Fibroblast of lung (primary cell): ENCODE measurements around the gene SBSN.

Source experiments
- EZH2 ChIP-seq: IDR thresholded peaks from 2 replicates; pipeline ENCODE4 v1.5.1; 2012; ENCODE audit warnings: low read length, control low read depth, mild to moderate bottlenecking; ENCODE audit errors: missing control alignments
- TF ChIP-seq, protein P1 (sequence below), 2 donors: IDR thresholded peaks in 1 of 2; conservative IDR thresholded peaks in 1 of 2; 1 replicate in 1 of 2; 2 replicates in 1 of 2; pipeline ENCODE4 v1.5.1; 2011 to 2012; ENCODE audit warnings: low read length in 2 of 2, control low read depth in 1 of 2, inconsistent platforms in 1 of 2, low read depth in 1 of 2, mild to moderate bottlenecking in 1 of 2

DNA sequence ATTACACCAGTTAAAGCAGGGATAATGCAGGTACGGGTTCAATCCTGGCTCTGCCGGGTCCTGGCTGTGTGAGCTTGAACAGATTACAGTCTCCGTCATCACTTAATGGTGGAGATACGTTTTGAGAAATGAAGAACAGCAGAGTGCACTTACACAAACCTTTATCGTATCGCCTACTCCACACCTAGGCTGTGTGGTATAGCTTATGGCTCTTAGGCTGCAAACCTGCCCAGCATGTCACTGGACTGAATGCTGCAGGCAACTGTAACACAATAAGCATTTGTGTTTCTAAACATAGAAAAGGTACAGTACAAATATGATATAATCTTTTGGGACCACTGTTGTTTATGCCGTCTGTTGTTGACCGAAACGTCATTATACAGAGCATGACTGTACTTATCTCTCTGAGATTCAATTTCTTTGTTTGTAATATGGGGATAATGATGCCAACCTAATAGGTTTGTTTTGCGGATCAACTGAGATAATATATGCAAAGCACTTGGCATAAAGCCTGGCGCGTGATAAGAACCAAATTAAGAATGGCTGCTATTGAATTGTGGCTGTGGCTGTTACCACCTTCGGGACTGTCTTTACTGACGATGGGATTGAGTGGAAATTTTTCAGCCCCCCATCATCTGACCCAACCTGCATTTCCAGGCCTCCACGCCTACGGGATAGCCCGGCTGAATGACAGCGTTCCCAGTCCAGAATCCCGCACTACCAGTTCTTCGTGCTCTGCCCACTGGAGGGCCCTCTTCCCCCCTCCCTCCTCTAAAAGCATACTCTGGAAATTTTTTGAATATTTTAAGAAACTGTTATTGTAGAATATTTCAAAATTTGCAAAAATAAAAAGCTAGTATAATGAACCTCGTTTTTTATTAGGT lies 49.1 kb downstream of the SBSN start:
- TF ChIP-seq, protein P1, sequence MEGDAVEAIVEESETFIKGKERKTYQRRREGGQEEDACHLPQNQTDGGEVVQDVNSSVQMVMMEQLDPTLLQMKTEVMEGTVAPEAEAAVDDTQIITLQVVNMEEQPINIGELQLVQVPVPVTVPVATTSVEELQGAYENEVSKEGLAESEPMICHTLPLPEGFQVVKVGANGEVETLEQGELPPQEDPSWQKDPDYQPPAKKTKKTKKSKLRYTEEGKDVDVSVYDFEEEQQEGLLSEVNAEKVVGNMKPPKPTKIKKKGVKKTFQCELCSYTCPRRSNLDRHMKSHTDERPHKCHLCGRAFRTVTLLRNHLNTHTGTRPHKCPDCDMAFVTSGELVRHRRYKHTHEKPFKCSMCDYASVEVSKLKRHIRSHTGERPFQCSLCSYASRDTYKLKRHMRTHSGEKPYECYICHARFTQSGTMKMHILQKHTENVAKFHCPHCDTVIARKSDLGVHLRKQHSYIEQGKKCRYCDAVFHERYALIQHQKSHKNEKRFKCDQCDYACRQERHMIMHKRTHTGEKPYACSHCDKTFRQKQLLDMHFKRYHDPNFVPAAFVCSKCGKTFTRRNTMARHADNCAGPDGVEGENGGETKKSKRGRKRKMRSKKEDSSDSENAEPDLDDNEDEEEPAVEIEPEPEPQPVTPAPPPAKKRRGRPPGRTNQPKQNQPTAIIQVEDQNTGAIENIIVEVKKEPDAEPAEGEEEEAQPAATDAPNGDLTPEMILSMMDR (conservative IDR thresholded peaks at IDR 0.05 in 1 of 2, IDR thresholded peaks at IDR 0.05 in 1 of 2; ENCODE audit: low read depth in 1 of 2, low read length in 2 of 2), result no peak
- no peak for TF ChIP-seq EZH2
